Suprapubic skin (tissue), 4 donors: ENCODE data around the gene MED27. TPM values are rescaled to one million over a fixed set of nuclear protein-coding genes. Genes with fewer than 3 reads are reported as not detected.

ENCODE experiments used
- DNase-seq, 2 donors: peaks; one replicate each; pipeline ENCODE4 v3.0.0-alpha.2; 2019; ENCODE audit warnings: low spot score in 2 of 2
- H3K27ac ChIP-seq: fragments of 200-600 bp; sonication (generic); one replicate; pipeline ENCODE4 v1.5.1; 2019
- H3K27me3 ChIP-seq: fragments of 200-600 bp; sonication (generic); one replicate; pipeline ENCODE4 v1.5.1; 2019
- H3K36me3 ChIP-seq: fragments of 200-600 bp; sonication (generic); one replicate; pipeline ENCODE4 v1.5.1; 2019
- H3K4me1 ChIP-seq: fragments of 200-600 bp; sonication (generic); one replicate; pipeline ENCODE4 v1.5.1; 2019
- H3K4me3 ChIP-seq: fragments of 200-600 bp; sonication (generic); one replicate; pipeline ENCODE4 v1.5.1; 2019; ENCODE audit warnings: mild to moderate bottlenecking
- H3K9me3 ChIP-seq: fragments of 200-600 bp; sonication (generic); one replicate; pipeline ENCODE4 v1.5.1; 2019
- EP300 ChIP-seq: sonication (generic); formaldehyde crosslinking; IDR thresholded peaks from one replicate; pipeline ENCODE4 v1.6.1; 2017; ENCODE audit warnings: antibody characterized with exemption
- POLR2A ChIP-seq, 2 donors: fragments of 450-650 bp; IDR thresholded peaks; one replicate each; pipeline ENCODE4 v1.6.1; 2017; ENCODE audit warnings: antibody characterized with exemption in 2 of 2, mild to moderate bottlenecking in 2 of 2, moderate library complexity in 2 of 2
- POLR2AphosphoS5 ChIP-seq, 3 donors: sonication (generic); formaldehyde crosslinking; IDR thresholded peaks; one replicate each; pipeline ENCODE4 v1.6.1; 2017; ENCODE audit warnings: antibody characterized with exemption in 3 of 3
- WGBS: methylation state at CpG from one replicate; pipeline ENCODE4 v1.1.5; 2018; 5-methylcytosine and 5-hydroxymethylcytosine counted together
- total RNA-seq, 4 donors: library from RNA; depleted of rRNA; stranded (reverse); fragments of >200 nt; gene quantifications; one replicate each; pipeline ENCODE4 v1.1.0, GENCODE V29; 2016
- TF ChIP-seq, protein P1 (sequence below), 2 donors: fragments of 200-600 bp in 1 of 2; fragments of 450-650 bp in 1 of 2; sonication (generic) in 1 of 2; IDR thresholded peaks; one replicate each; pipeline ENCODE4 v1.5.1; 2016 to 2019; ENCODE audit warnings: antibody characterized with exemption in 2 of 2, mild to moderate bottlenecking in 1 of 2, moderate library complexity in 1 of 2

The MED27 gene
- total RNA-seq, 4 donors from 2014 or later: 12.6 to 20.3 (median 16.0) TPM

DNA sequence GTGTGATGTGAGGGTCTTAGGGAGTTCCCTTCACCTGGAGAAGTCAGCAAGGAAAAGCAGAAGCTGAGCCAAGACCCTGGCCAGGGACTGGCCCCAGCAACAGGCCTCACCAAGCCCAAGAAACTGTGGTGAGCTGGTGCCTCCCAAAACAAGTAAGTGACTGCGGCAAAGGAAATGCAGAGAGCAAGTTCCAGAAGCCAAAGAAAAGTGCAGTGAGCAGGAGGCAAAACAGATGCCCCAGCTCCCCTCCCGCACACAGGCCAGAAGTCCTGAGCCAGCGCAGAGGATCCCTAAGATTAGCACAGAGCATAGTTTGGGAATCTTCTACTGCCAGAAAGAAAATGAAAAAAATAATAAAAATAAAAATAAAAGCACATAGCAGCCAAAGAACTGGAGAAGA lies 13.2 kb downstream of the MED27 start:
- H3K4me3 ChIP-seq: no peak overlapping the region
- no peaks in the 10 kb centered on the region for H3K9me3 ChIP-seq
- DNase-seq: no peak
- WGBS: 94% methylated on average over 3 of the region's 3 CpGs
- H3K4me1 ChIP-seq: no peaks in the 10 kb centered on the region
- peaks cover 31% of the 10 kb centered on the region for H3K36me3 ChIP-seq
- no peak overlapping the region for H3K27ac ChIP-seq
- H3K27me3 ChIP-seq: no peaks in the 10 kb centered on the region
- no peak for TF ChIP-seq POLR2AphosphoS5 (IDR thresholded peaks at IDR 0.05)
- TF ChIP-seq, protein P1, sequence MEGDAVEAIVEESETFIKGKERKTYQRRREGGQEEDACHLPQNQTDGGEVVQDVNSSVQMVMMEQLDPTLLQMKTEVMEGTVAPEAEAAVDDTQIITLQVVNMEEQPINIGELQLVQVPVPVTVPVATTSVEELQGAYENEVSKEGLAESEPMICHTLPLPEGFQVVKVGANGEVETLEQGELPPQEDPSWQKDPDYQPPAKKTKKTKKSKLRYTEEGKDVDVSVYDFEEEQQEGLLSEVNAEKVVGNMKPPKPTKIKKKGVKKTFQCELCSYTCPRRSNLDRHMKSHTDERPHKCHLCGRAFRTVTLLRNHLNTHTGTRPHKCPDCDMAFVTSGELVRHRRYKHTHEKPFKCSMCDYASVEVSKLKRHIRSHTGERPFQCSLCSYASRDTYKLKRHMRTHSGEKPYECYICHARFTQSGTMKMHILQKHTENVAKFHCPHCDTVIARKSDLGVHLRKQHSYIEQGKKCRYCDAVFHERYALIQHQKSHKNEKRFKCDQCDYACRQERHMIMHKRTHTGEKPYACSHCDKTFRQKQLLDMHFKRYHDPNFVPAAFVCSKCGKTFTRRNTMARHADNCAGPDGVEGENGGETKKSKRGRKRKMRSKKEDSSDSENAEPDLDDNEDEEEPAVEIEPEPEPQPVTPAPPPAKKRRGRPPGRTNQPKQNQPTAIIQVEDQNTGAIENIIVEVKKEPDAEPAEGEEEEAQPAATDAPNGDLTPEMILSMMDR (IDR thresholded peaks at IDR 0.05): no peak
- TF ChIP-seq EP300: no peak
- no peak for TF ChIP-seq POLR2A (IDR thresholded peaks at IDR 0.05)

DNA sequence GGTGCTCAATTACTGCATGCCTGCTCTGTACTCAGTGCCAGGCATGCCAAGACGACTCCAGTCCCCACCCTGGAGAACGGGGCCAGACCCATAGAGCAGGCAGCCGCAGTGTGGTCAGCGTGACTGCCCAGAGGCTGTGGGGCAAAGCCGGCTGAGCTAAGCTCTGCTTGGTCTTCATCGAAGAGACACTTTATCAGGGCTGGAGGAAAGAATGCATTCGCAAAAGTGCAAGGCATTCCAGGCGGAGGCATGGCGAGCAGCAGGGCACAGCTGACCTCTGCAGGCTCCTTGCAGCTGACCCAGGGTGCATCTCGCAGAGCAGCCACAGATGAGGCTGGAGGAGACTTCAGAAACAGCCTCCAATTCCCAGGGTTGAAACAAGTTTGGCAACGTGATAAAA lies 13.6 kb downstream of the MED27 start:
- TF ChIP-seq, protein P1 (IDR thresholded peaks at IDR 0.05): no peak
- TF ChIP-seq POLR2A (IDR thresholded peaks at IDR 0.05) (no peak), EP300 (no peak), POLR2AphosphoS5 (IDR thresholded peaks at IDR 0.05) (no peak)
- Histone ChIP-seq H3K36me3 (peaks cover 31% of the 10 kb centered on the region), H3K9me3 (no peaks in the 10 kb centered on the region), H3K4me1 (no peaks in the 10 kb centered on the region), H3K27me3 (no peaks in the 10 kb centered on the region), H3K4me3 (no peak overlapping the region), H3K27ac (no peak overlapping the region)
- 90% methylated on average over 7 of the region's 11 CpGs for WGBS
- DNase-seq: no peak

DNA sequence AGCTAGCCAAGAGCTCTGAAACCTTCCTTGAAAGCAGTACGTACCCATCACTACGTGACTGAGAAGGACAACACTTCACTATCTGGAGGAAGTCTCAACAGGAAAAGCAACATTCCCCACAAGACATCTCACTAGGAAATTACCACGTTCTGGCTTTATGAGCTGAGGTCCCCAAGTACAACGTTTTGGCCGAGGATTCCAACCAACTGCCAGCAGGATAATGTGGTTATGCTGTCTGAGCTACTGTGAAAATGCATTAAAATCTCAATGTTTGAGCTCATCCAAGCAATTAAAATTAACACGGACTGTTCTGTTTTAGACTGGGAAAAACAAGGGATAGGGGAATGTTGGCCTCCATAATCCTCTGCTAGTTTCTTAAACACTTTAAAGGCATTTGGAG lies 16.4 kb downstream of the MED27 start:
- no peaks in the 10 kb centered on the region for H3K9me3 ChIP-seq
- no peak overlapping the region for H3K27ac ChIP-seq
- H3K4me3 ChIP-seq: no peak overlapping the region
- TF ChIP-seq POLR2AphosphoS5 (IDR thresholded peaks at IDR 0.05) (no peak), POLR2A (IDR thresholded peaks at IDR 0.05) (no peak), EP300 (no peak)
- TF ChIP-seq, protein P1 (IDR thresholded peaks at IDR 0.05): no peak
- no peaks in the 10 kb centered on the region for H3K4me1 ChIP-seq
- H3K27me3 ChIP-seq: no peaks in the 10 kb centered on the region
- DNase-seq: no peak
- H3K36me3 ChIP-seq: peaks cover 25% of the 10 kb centered on the region
- 61% methylated on average over 6 of the region's 6 CpGs for WGBS

DNA sequence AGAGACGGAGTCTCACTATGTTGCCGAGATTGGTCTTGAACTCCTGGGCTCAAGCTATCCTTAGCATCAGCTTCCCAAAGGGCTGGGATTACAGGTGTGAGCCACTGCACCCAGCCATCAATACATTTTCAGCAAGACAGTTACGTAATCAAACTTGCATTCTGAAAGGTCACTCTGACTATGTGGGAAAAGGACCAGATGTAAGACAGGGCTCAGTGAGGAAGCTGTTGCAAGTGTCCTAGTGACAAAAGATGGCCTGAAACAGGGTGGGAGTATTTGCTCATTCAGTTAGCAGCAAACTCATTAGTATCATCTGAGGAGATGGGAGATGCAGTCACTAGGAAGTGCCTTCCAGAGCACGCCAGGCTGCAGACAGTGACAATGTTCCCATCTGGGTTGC lies 16.9 kb downstream of the MED27 start:
- H3K9me3 ChIP-seq: no peaks in the 10 kb centered on the region
- 92% methylated on average over 4 of the region's 4 CpGs for WGBS
- H3K4me1 ChIP-seq: no peaks in the 10 kb centered on the region
- peaks cover 23% of the 10 kb centered on the region for H3K36me3 ChIP-seq
- TF ChIP-seq, protein P1 (IDR thresholded peaks at IDR 0.05): no peak
- TF ChIP-seq EP300 (no peak), POLR2AphosphoS5 (IDR thresholded peaks at IDR 0.05) (no peak), POLR2A (IDR thresholded peaks at IDR 0.05) (no peak)
- no peaks in the 10 kb centered on the region for H3K27me3 ChIP-seq
- H3K4me3 ChIP-seq: no peak overlapping the region
- no peak overlapping the region for H3K27ac ChIP-seq
- DNase-seq: no peak

DNA sequence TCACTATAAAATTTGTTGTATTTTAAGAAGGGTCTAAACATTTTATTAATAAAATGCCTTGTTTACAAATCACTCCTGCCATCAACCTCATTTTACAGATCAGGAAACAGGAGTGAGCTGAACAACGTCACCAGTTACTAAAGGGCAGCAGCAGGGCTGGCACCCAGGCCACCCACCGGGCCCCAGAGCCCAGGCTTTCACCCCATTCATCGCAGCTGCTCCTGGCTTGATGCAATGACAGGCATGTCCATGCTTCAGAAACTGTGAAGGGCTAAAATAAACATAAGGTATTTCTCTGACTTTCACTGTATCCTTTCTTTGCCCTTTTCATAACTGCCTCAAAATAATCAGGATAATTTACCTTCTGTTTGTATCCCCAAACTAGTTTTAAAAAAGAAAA lies 18.1 kb downstream of the MED27 start:
- H3K36me3 ChIP-seq: peaks cover 14% of the 10 kb centered on the region
- no peaks in the 10 kb centered on the region for H3K27me3 ChIP-seq
- TF ChIP-seq EP300: no peak
- no peak for TF ChIP-seq POLR2A (IDR thresholded peaks at IDR 0.05)
- TF ChIP-seq, protein P1 (IDR thresholded peaks at IDR 0.05): no peak
- TF ChIP-seq POLR2AphosphoS5 (IDR thresholded peaks at IDR 0.05): no peak
- H3K9me3 ChIP-seq: no peaks in the 10 kb centered on the region
- no peak overlapping the region for H3K27ac ChIP-seq
- H3K4me1 ChIP-seq: no peaks in the 10 kb centered on the region
- 92% methylated on average over 3 of the region's 3 CpGs for WGBS
- no peak for DNase-seq
- no peak overlapping the region for H3K4me3 ChIP-seq
